ENCODE data around the gene WDR45B.
"Not testable (repeated sequence)": the region's sequence is repeated elsewhere in the genome, so short reads cannot be mapped to it uniquely, and the experiment has no call there.

WDR45B gene

DNA sequence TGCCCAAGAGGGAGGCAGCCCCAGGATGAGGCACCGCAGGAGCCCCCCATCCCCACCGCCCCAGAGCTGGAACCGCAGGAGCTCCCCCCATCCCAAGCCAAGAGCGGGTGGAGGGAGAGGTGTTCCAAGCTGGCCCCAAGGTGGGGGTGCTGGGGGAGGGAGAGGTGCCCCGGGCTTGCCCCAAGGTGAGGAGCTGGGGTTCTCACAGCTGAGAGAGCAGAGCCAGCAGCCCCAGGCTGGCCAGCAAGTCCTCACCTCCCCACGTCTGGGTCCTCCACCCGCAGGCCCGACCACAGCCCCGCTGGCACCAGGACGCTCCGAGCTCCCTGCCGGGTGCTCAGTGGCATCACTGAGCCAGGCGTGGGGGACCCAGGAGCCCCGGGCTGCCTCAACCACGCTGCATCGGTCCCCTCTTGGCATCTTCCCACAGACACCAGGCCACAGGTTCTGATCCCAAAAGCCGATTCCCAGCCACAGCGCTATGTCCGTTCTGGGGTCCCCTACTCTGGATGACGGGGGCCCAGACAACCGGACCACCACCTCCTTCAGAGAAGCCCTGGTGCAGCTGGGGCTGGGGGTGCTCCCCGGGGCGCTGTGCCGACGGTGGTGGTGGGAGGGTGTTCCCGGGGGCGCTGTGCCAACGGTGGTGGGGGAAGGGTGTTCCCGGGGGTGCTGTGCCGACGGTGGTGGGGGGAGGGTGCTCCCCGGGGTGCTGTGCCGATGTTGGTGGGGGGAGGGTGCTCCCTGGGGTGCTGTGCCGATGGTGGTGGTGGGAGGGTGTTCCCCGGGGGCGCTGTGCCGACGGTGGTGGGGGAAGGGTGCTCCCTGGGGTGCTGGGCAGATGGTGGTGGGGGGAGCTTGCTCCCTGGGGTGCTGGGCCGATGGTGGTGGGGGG is 15.4 kb upstream of the WDR45B start:
- Histone ChIP-seq H3K9me3 (ENCODE audit: insufficient read depth, low read depth, low read length) (no peaks in the 10 kb centered on the region), H3K9ac (ENCODE audit: low read depth, low read length) (no peak overlapping the region), H3K27me3 (ENCODE audit: insufficient read depth, low read length) (no peaks in the 10 kb centered on the region), H3K36me3 (ENCODE audit: insufficient read depth, low read depth, low read length) (no peaks in the 10 kb centered on the region), H3K4me3 (ENCODE audit: low read length) (no peak overlapping the region), H3K4me1 (ENCODE audit: insufficient read depth, low read length) (no peaks in the 10 kb centered on the region), H3K27ac (ENCODE audit: low read length) (no peak overlapping the region)

- H3K27me3 ChIP-seq (ENCODE audit: insufficient read depth, low read length) = no peaks in the 10 kb centered on the region
- no peaks in the 10 kb centered on the region for H3K36me3 ChIP-seq (ENCODE audit: insufficient read depth, low read depth, low read length)
- H3K4me1 ChIP-seq (ENCODE audit: insufficient read depth, low read length) = no peaks in the 10 kb centered on the region
- H3K27ac ChIP-seq (ENCODE audit: low read length) = no peak overlapping the region
- no peaks in the 10 kb centered on the region for H3K9me3 ChIP-seq (ENCODE audit: insufficient read depth, low read depth, low read length)
- no peak overlapping the region for H3K9ac ChIP-seq (ENCODE audit: low read depth, low read length)
- H3K4me3 ChIP-seq (ENCODE audit: low read length) = no peak overlapping the region
Observed at GRCh38 chr17:82662711-82663261, 14.5 kb upstream of the WDR45B start.

DNA sequence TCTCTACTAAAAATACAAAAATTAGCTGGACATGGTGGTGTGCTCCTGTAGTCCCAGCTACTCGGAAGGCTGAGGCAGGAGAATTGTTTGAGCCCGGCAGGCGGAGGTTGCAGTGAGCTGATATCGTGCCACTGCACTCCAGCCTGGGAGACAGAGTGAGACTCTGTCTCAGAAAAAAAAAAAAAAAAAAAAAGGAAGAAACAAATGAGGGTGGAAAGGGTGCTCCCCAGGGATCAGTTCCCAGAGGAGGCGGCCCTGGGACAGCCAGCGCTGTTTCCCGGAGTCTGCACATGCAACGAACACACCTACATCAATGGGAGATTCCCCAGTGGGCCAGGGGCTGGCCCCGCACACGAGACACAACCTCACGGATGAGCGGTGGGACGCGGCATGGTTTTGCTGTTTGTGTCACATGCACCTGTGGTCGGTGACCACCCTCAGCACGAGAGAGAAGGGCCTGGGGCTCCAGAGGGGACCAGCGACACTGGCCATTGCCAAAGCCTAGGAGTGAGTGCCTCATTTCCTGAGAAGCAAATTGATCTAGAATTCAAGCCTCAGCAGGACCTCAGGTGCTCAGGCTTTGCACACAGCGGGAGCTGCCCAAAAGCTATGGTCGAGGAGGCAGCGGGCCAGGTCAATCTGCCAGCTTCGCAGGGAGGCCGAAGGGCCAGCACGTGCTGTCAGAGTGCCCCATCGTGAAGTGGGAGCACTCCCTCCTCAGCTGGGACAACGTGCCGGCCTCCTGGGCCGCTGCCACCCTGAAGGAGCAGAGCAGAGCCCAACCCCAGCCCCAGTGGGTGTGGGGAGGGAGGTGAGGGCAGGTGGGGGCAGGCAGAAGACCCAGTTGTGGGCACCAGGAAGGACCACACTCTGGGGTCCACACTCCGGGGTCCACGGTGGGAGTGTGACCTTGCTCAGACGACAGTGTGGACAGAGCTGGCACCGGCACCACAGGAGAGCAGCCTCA is 13.8 kb upstream of the WDR45B start:
- no peaks in the 10 kb centered on the region for H3K36me3 ChIP-seq (ENCODE audit: insufficient read depth, low read depth, low read length)
- H3K9me3 ChIP-seq (ENCODE audit: insufficient read depth, low read depth, low read length) = no peaks in the 10 kb centered on the region
- no peak overlapping the region for H3K4me3 ChIP-seq (ENCODE audit: low read length)
- no peak overlapping the region for H3K27ac ChIP-seq (ENCODE audit: low read length)
- H3K9ac ChIP-seq (ENCODE audit: low read depth, low read length) = no peak overlapping the region
- H3K27me3 ChIP-seq (ENCODE audit: insufficient read depth, low read length) = no peaks in the 10 kb centered on the region
- H3K4me1 ChIP-seq (ENCODE audit: insufficient read depth, low read length) = no peaks in the 10 kb centered on the region

- H3K4me3 ChIP-seq (ENCODE audit: low read length) = no peak overlapping the region
Observed at GRCh38 chr17:82659886-82660285, 11.6 kb upstream of the WDR45B start.

GRCh38 chr17:82658796-82659452 is 10.7 kb upstream of the WDR45B start:
- Histone ChIP-seq H3K4me1 (ENCODE audit: insufficient read depth, low read length) (no peaks in the 10 kb centered on the region), H3K36me3 (ENCODE audit: insufficient read depth, low read depth, low read length) (no peaks in the 10 kb centered on the region), H3K27ac (ENCODE audit: low read length) (no peak overlapping the region), H3K4me3 (ENCODE audit: low read length) (no peak overlapping the region), H3K9ac (ENCODE audit: low read depth, low read length) (no peak overlapping the region), H3K9me3 (ENCODE audit: insufficient read depth, low read depth, low read length) (no peaks in the 10 kb centered on the region), H3K27me3 (ENCODE audit: insufficient read depth, low read length) (no peaks in the 10 kb centered on the region)

More at GRCh38 chr17:82659886-82660285, 11.6 kb upstream of the WDR45B start:
- Histone ChIP-seq H3K27me3 (ENCODE audit: insufficient read depth, low read length) (no peaks in the 10 kb centered on the region), H3K4me1 (ENCODE audit: insufficient read depth, low read length) (no peaks in the 10 kb centered on the region), H3K9me3 (ENCODE audit: insufficient read depth, low read depth, low read length) (no peaks in the 10 kb centered on the region), H3K36me3 (ENCODE audit: insufficient read depth, low read depth, low read length) (no peaks in the 10 kb centered on the region), H3K9ac (ENCODE audit: low read depth, low read length) (no peak overlapping the region), H3K27ac (ENCODE audit: low read length) (no peak overlapping the region)

DNA sequence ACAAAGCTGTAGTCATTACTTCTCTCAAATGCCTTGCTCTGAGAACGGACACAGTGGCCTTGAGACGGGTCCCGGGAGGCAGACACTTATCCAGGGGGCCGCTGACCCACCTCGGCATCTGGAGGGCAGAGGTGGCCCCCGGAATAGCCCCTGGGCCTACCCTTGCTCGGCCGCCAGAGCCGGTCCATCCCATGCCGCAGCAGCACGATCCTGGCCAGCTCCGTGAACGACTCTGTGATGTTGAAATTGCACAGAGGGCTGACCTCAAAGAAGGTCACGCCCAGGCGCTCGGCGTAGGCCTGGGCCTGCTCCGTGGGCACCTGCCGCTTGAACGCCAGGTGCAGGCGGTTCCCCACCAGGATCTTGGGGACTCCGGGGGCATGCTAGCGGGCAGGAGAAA is 10.1 kb upstream of the WDR45B start:
- Histone ChIP-seq H3K36me3 (ENCODE audit: insufficient read depth, low read depth, low read length) (no peaks in the 10 kb centered on the region), H3K4me1 (ENCODE audit: insufficient read depth, low read length) (no peaks in the 10 kb centered on the region), H3K4me3 (ENCODE audit: low read length) (no peak overlapping the region), H3K9ac (ENCODE audit: low read depth, low read length) (no peak overlapping the region), H3K9me3 (ENCODE audit: insufficient read depth, low read depth, low read length) (no peaks in the 10 kb centered on the region), H3K27ac (ENCODE audit: low read length) (no peak overlapping the region), H3K27me3 (ENCODE audit: insufficient read depth, low read length) (no peaks in the 10 kb centered on the region)

DNA sequence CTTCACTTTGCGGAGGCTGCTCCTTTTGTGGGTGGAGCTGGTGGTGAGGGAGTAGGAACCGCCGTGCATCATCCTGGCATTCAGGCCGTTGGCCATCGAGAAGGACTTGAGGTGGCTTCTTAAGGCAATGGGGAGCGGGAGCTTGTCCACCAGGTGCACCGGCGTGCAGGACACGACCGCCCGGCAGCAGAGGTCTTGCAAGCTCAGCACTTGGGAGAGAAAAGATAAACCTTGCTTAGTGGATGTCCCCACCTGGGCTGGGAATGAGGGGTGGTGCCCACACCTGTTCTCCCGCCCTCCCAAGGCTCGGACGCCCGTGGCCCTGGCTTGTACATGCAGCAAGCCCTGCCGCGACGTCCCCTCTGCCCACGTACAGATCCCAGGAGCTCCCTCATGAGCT is 9.7 kb upstream of the WDR45B start:
- H3K9ac ChIP-seq (ENCODE audit: low read depth, low read length) = no peak overlapping the region
- H3K36me3 ChIP-seq (ENCODE audit: insufficient read depth, low read depth, low read length) = no peaks in the 10 kb centered on the region
- H3K27ac ChIP-seq (ENCODE audit: low read length) = no peak overlapping the region
- no peaks in the 10 kb centered on the region for H3K4me1 ChIP-seq (ENCODE audit: insufficient read depth, low read length)
- H3K4me3 ChIP-seq (ENCODE audit: low read length) = no peak overlapping the region
- H3K27me3 ChIP-seq (ENCODE audit: insufficient read depth, low read length) = no peaks in the 10 kb centered on the region
- H3K9me3 ChIP-seq (ENCODE audit: insufficient read depth, low read depth, low read length) = no peaks in the 10 kb centered on the region

- no peaks in the 10 kb centered on the region for H3K4me1 ChIP-seq (ENCODE audit: insufficient read depth, low read length)
- no peaks in the 10 kb centered on the region for H3K9me3 ChIP-seq (ENCODE audit: insufficient read depth, low read depth, low read length)
- no peak overlapping the region for H3K27ac ChIP-seq (ENCODE audit: low read length)
- no peaks in the 10 kb centered on the region for H3K36me3 ChIP-seq (ENCODE audit: insufficient read depth, low read depth, low read length)
- H3K4me3 ChIP-seq (ENCODE audit: low read length) = no peak overlapping the region
- no peak overlapping the region for H3K9ac ChIP-seq (ENCODE audit: low read depth, low read length)
- no peaks in the 10 kb centered on the region for H3K27me3 ChIP-seq (ENCODE audit: insufficient read depth, low read length)
Observed at GRCh38 chr17:82656266-82656665, 8.0 kb upstream of the WDR45B start.

DNA sequence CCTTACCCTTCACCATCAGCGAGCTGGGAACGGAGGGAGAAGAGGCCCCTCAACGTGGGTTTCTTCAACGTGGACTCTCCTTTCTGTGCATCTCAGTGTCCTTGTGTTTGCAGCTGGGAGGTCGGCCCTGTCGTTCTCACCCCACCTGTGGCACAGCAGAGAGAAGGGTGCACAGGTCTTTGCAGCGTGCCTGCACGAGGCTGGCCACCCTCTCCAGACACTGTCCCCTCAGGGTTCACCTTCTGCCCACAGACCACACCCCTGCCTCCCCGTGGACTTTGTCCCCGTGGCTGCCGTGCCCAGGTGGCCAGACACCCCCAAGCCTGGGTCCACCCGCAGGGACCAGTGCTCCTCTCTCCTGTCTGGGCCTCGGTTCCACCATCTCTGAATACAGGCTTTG is 7.3 kb upstream of the WDR45B start:
- Histone ChIP-seq H3K27ac (ENCODE audit: low read length) (no peak overlapping the region), H3K9me3 (ENCODE audit: insufficient read depth, low read depth, low read length) (no peaks in the 10 kb centered on the region), H3K9ac (ENCODE audit: low read depth, low read length) (no peak overlapping the region), H3K36me3 (ENCODE audit: insufficient read depth, low read depth, low read length) (no peaks in the 10 kb centered on the region), H3K27me3 (ENCODE audit: insufficient read depth, low read length) (no peaks in the 10 kb centered on the region), H3K4me3 (ENCODE audit: low read length) (no peak overlapping the region), H3K4me1 (ENCODE audit: insufficient read depth, low read length) (no peaks in the 10 kb centered on the region)

- no peaks in the 10 kb centered on the region for H3K4me1 ChIP-seq (ENCODE audit: insufficient read depth, low read length)
- H3K9ac ChIP-seq (ENCODE audit: low read depth, low read length) = no peak overlapping the region
- H3K9me3 ChIP-seq (ENCODE audit: insufficient read depth, low read depth, low read length) = no peaks in the 10 kb centered on the region
- no peaks in the 10 kb centered on the region for H3K36me3 ChIP-seq (ENCODE audit: insufficient read depth, low read depth, low read length)
- H3K27ac ChIP-seq (ENCODE audit: low read length) = no peak overlapping the region
- H3K4me3 ChIP-seq (ENCODE audit: low read length) = no peak overlapping the region
- no peaks in the 10 kb centered on the region for H3K27me3 ChIP-seq (ENCODE audit: insufficient read depth, low read length)
Observed at GRCh38 chr17:82655038-82655479, 6.8 kb upstream of the WDR45B start.

GRCh38 chr17:82654611-82655010 is 6.4 kb upstream of the WDR45B start:
- H3K36me3 ChIP-seq (ENCODE audit: insufficient read depth, low read depth, low read length); H3K27me3 ChIP-seq (ENCODE audit: insufficient read depth, low read length); H3K4me3 ChIP-seq (ENCODE audit: low read length); H3K9ac ChIP-seq (ENCODE audit: low read depth, low read length); H3K9me3 ChIP-seq (ENCODE audit: insufficient read depth, low read depth, low read length); H3K27ac ChIP-seq (ENCODE audit: low read length); H3K4me1 ChIP-seq (ENCODE audit: insufficient read depth, low read length): not testable (repeated sequence)
